A549 (cell line): ENCODE results near the gene HMSD.

ENCODE experiments used
- CHD4 ChIP-seq: fragments of 200-600 bp; sonication (generic); IDR thresholded peaks from 2 replicates; pipeline ENCODE4 v1.6.1; 2016; ENCODE audit warnings: antibody characterized with exemption, mild to moderate bottlenecking, borderline replicate concordance
- CTCF ChIP-seq: fragments of >200 bp; sonication (Bioruptor Twin); formaldehyde crosslinking; IDR thresholded peaks from 3 replicates; pipeline ENCODE4 v1.5.1; 2016
- KDM1A ChIP-seq: fragments of 200-600 bp; sonication (generic); IDR thresholded peaks from 2 replicates; pipeline ENCODE4 v1.6.1; 2016; ENCODE audit warnings: low read depth, mild to moderate bottlenecking
- POLR2A ChIP-seq: IDR thresholded peaks from 2 replicates; pipeline ENCODE4 v1.6.1; 2012; ENCODE audit warnings: mild to moderate bottlenecking, low read length
- POLR2AphosphoS2 ChIP-seq: conservative IDR thresholded peaks from 2 replicates; pipeline ENCODE4 v1.6.1; 2012; ENCODE audit warnings: low read length, improper control_type of control experiment, inconsistent platforms
- REST ChIP-seq: fragments of 200-600 bp; sonication (generic); IDR thresholded peaks from 2 replicates; pipeline ENCODE4 v1.6.1; 2016; ENCODE audit warnings: antibody characterized with exemption, mild to moderate bottlenecking, moderate library complexity

- TF ChIP-seq KDM1A (no peak), POLR2A (no peak), CTCF (no peak), REST (no peak), CHD4 (no peak), POLR2AphosphoS2 (no peak)
Measured at GRCh38 chr18:63987743-63988142, 38.6 kb downstream of the HMSD start.
